Left colon (tissue), 2 donors: Measurements from ENCODE around the gene POR. TPM values are rescaled to one million over a fixed set of nuclear protein-coding genes. Genes with fewer than 3 reads are reported as not detected.

Source experiments
- microRNA-seq, 2 donors: library from miRNA; unstranded; fragments of <30 nt; microRNA quantifications; one replicate each; pipeline versions ENCODE4 v1.1.0 to v1.2.0, GENCODE V29; 2020
- total RNA-seq, 2 donors: library from RNA; stranded (reverse); fragmentation: NEBNext Ultra II Directional; extraction: Animal tissue kit (Norgen Biotek cat#: 25700); gene quantifications; one replicate each; pipeline ENCODE4 v1.2.1, GENCODE V29; 2021
- donor health status: DM: no; HTN: no; CAD: no.
- donor health status: DM: yes; HTN: yes; CAD: no.

Gene POR
- total RNA-seq, 2 donors from 2014 or later = 131 to 150 TPM

Small RNA genes within 50 kb of the gene (microRNA-seq; reads per million reads assigned to microRNA genes)
- 1.6 to 2.7 reads per million in 2 donors for gene MIR4651

Other genes starting within 250 kb of the POR start
- 1 to 10 TPM; 5.7 to 6.2 TPM for gene HIP1, start 176.2 kb upstream of the POR start, total RNA-seq
- under 1 TPM in 1 of 2 donors, not detected in 1; 0.78 TPM for gene CCL26, start 142.9 kb upstream of the POR start, total RNA-seq
- gene CCL24, start 101.3 kb upstream of the POR start, total RNA-seq = 10 to 100 TPM in 1 of 2 donors, 1 to 10 TPM in 1; 7.4 to 21.7 TPM
- gene RHBDD2, start 36.1 kb upstream of the POR start, total RNA-seq = 10 to 100 TPM; 52.8 to 62.3 TPM
- 100 to 1,000 TPM; 102 to 104 TPM for gene TMEM120A, start 79.4 kb downstream of the POR start, total RNA-seq
- gene STYXL1, start 132.8 kb downstream of the POR start, total RNA-seq = 10 to 100 TPM; 19.0 to 26.0 TPM
- 100 to 1,000 TPM; 226 to 284 TPM for gene MDH2, start 133.0 kb downstream of the POR start, total RNA-seq